Right ventricle myocardium superior (tissue), 1 donor: ENCODE results near the gene PANX1. TPM values are rescaled to one million over a fixed set of nuclear protein-coding genes. Genes with fewer than 3 reads are reported as not detected.
A peak's percentile ranks its signal among the peaks of the same experiment; 100 is the strongest.
"Not testable (repeated sequence)": the region's sequence is repeated elsewhere in the genome, so short reads cannot be mapped to it uniquely, and the experiment has no call there.

Source experiments
- ATAC-seq: fragments of 200-7000 bp; cut with Tn5 transposase; one replicate; pipeline ENCODE4 v1.9.1; 2020; ENCODE audit warnings: mild to moderate bottlenecking; ENCODE audit not compliant: poor library complexity
- DNase-seq: peaks from one replicate; pipeline ENCODE4 v3.0.0-alpha.2; 2020
- intact Hi-C: fragments of 100-400 bp; cut with DNase I; formaldehyde crosslinking; loops from one replicate; pipeline ENCODE4 v1.11.2; 2022
- long read RNA-seq: library from polyadenylated mRNA; unstranded; transcript quantifications from one replicate; pipeline ENCODE4 v2.0.0, GENCODE V29; 2021
- total RNA-seq: library from RNA; stranded (reverse); fragmentation: NEBNext Ultra II Directional; extraction: Animal tissue kit (Norgen Biotek cat#: 25700); gene quantifications from one replicate; pipeline ENCODE4 v1.2.1, GENCODE V29; 2021
- donor health status: DM: no; HTN: yes; CAD: no; lungs with severe emphysema.

The PANX1 gene
- total RNA-seq: 21.7 TPM
- long read RNA-seq, transcript PANX1-201 (5 exons, 2,769 nt): major isoform, 26 of 32 reads
- long read RNA-seq, partial matches to known transcripts: 3 of 32 reads
- long read RNA-seq, other reads (novel, unspliced or antisense): 3 of 32 reads

GRCh38 chr11:94128746-94129511 is at the start of gene PANX1:
Gene PANX1 (plus strand): TSS chr11:94128841. CDS start chr11:94129313, 472 bp downstream.
- peak; percentile 91 for DNase-seq
- peak; percentile 95 for ATAC-seq
- intact Hi-C loops: no loop called here

GRCh38 chr11:94084164-94084563 is 44.5 kb upstream of the PANX1 start:
- no peak for ATAC-seq
- DNase-seq: no peak
- intact Hi-C loops: no loop called here

- no peak for DNase-seq
- ATAC-seq: no peak
- intact Hi-C loops: no loop called here
These were observed 39.7 kb upstream of the PANX1 start for GRCh38 chr11:94088906-94089305.

GRCh38 chr11:94089341-94089740 is 39.3 kb upstream of the PANX1 start:
- DNase-seq: no peak
- ATAC-seq: no peak
- intact Hi-C loops: no loop called here

- intact Hi-C loops: no loop called here
- DNase-seq: no peak
- no peak for ATAC-seq
These were observed 38.2 kb upstream of the PANX1 start for GRCh38 chr11:94090401-94090800.

GRCh38 chr11:94091091-94091490 is 37.5 kb upstream of the PANX1 start:
- intact Hi-C loops: no loop called here
- ATAC-seq (no peak), DNase-seq (no peak)

GRCh38 chr11:94100253-94100652 is 28.4 kb upstream of the PANX1 start:
- intact Hi-C loops: no loop called here
- no peak for DNase-seq
- ATAC-seq: no peak

- ATAC-seq: no peak
- intact Hi-C loops: no loop called here
- no peak for DNase-seq
These were observed 25.2 kb upstream of the PANX1 start for GRCh38 chr11:94103471-94103870.

GRCh38 chr11:94104734-94105133 is 23.9 kb upstream of the PANX1 start:
- no peak for ATAC-seq
- intact Hi-C loops: no loop called here
- DNase-seq: no peak

GRCh38 chr11:94106716-94107115 is 21.9 kb upstream of the PANX1 start:
- ATAC-seq (peak; percentile 97), DNase-seq (no peak)
- intact Hi-C loops: no loop called here

- DNase-seq (no peak), ATAC-seq (no peak)
- intact Hi-C loops: no loop called here
These were observed 21.3 kb upstream of the PANX1 start for GRCh38 chr11:94107363-94107762.

- no peak for DNase-seq
- ATAC-seq: no peak
- intact Hi-C loops: no loop called here
These were observed 17.4 kb upstream of the PANX1 start for GRCh38 chr11:94111241-94111640.

GRCh38 chr11:94111660-94112059 is 17.0 kb upstream of the PANX1 start:
- DNase-seq (peak; percentile 55), ATAC-seq (peak; percentile 86)
- intact Hi-C loops: no loop called here

GRCh38 chr11:94112206-94112953 is 16.3 kb upstream of the PANX1 start:
- ATAC-seq: peak; percentile 82
- intact Hi-C loops: no loop called here
- no peak for DNase-seq

- DNase-seq (no peak), ATAC-seq (no peak)
- intact Hi-C loops: no loop called here
These were observed 11.5 kb upstream of the PANX1 start for GRCh38 chr11:94117197-94117574.

- DNase-seq (no peak), ATAC-seq (no peak)
- intact Hi-C loops: no loop called here
These were observed 10.8 kb upstream of the PANX1 start for GRCh38 chr11:94117871-94118270.

GRCh38 chr11:94119676-94120075 is 9.0 kb upstream of the PANX1 start:
- intact Hi-C loops, ATAC-seq, DNase-seq: not testable (repeated sequence)

- intact Hi-C loops, DNase-seq, ATAC-seq: not testable (repeated sequence)
These were observed 8.1 kb upstream of the PANX1 start for GRCh38 chr11:94120516-94120915.

GRCh38 chr11:94120946-94121345 is 7.7 kb upstream of the PANX1 start:
- DNase-seq (no peak), ATAC-seq (no peak)
- intact Hi-C loops: no loop called here
